NB4 (cell line): ENCODE results near the gene CEP83.

Experiments
- POLR2A ChIP-seq: IDR thresholded peaks from 2 replicates; pipeline ENCODE4 v1.6.1; 2011; ENCODE audit warnings: mild to moderate bottlenecking; ENCODE audit not compliant: insufficient read length; ENCODE audit errors: extremely low read depth
- TF ChIP-seq, protein P1 (sequence below): IDR thresholded peaks from one replicate; pipeline ENCODE4 v1.5.1; 2012; ENCODE audit warnings: low read depth, low read length

DNA sequence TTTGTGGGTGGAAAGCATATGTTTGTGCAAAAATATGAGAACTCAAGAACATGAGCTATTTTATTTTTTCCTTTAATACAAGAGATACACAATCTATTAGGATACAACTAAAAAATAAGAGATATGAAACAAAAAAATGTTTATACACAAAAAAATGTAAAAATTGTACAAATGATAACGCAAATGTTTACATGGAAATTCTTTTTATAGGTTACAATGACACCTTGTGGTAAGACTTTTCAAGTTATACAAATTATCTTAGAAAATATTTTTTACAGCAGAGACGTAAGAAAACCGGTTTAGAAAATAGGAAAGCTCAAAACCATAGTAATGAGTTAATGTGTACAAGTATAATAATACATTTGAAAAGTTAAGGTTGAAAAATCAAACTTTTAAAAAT is 25.5 kb downstream of the CEP83 start:
- TF ChIP-seq, protein P1, sequence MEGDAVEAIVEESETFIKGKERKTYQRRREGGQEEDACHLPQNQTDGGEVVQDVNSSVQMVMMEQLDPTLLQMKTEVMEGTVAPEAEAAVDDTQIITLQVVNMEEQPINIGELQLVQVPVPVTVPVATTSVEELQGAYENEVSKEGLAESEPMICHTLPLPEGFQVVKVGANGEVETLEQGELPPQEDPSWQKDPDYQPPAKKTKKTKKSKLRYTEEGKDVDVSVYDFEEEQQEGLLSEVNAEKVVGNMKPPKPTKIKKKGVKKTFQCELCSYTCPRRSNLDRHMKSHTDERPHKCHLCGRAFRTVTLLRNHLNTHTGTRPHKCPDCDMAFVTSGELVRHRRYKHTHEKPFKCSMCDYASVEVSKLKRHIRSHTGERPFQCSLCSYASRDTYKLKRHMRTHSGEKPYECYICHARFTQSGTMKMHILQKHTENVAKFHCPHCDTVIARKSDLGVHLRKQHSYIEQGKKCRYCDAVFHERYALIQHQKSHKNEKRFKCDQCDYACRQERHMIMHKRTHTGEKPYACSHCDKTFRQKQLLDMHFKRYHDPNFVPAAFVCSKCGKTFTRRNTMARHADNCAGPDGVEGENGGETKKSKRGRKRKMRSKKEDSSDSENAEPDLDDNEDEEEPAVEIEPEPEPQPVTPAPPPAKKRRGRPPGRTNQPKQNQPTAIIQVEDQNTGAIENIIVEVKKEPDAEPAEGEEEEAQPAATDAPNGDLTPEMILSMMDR = no peak
- no peak for TF ChIP-seq POLR2A
